ENCODE results near the gene C16orf90. TPM values are rescaled to one million over a fixed set of nuclear protein-coding genes. Genes with fewer than 3 reads are reported as not detected.
"Not testable (repeated sequence)": the region's sequence is repeated elsewhere in the genome, so short reads cannot be mapped to it uniquely, and the experiment has no call there.

The C16orf90 gene
- total RNA-seq, 4 donors from 2014 or later: not detected

GRCh38 chr16:3474136-3474779 is 21.0 kb downstream of the C16orf90 start:
- Histone ChIP-seq H3K9me3 (no peaks in the 10 kb centered on the region), H3K27ac (peak overlapping the region in 2 of 4 donors; percentile 4 to 60), H3K4me3 (no peak overlapping the region), H3K27me3 (no peaks in the 10 kb centered on the region), H3K36me3 (no peaks in the 10 kb centered on the region), H3K4me1 (peaks cover 0 to 42% (median 35%) of the 10 kb centered on the region in 4 donors)
- intact Hi-C loops (cut with DNase I; ENCODE audit: low total_unique reads): no loop called here
- DNase-seq: no peak
- in situ Hi-C loops (cut with MboI; ENCODE audit: low pct_ligation_motif_present in 1 of 4, low pct_unique_long_range_greater_than_20kb in 1 of 4, low sequenced_read_pairs in 3 of 4): no loop called here
- 82 to 93% methylated on average over 3 to 15 of the region's 16 CpGs for WGBS, 2 donors (ENCODE audit: low coverage in 1 of 2)
- no peak for TF ChIP-seq POLR2AphosphoS5 (IDR thresholded peaks at IDR 0.05)
- TF ChIP-seq POLR2A (IDR thresholded peaks at IDR 0.05): no peak
- TF ChIP-seq, protein P1, sequence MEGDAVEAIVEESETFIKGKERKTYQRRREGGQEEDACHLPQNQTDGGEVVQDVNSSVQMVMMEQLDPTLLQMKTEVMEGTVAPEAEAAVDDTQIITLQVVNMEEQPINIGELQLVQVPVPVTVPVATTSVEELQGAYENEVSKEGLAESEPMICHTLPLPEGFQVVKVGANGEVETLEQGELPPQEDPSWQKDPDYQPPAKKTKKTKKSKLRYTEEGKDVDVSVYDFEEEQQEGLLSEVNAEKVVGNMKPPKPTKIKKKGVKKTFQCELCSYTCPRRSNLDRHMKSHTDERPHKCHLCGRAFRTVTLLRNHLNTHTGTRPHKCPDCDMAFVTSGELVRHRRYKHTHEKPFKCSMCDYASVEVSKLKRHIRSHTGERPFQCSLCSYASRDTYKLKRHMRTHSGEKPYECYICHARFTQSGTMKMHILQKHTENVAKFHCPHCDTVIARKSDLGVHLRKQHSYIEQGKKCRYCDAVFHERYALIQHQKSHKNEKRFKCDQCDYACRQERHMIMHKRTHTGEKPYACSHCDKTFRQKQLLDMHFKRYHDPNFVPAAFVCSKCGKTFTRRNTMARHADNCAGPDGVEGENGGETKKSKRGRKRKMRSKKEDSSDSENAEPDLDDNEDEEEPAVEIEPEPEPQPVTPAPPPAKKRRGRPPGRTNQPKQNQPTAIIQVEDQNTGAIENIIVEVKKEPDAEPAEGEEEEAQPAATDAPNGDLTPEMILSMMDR (IDR thresholded peaks at IDR 0.05): no peak
- no peak for TF ChIP-seq EP300 (IDR thresholded peaks at IDR 0.05; ENCODE audit: low read depth)

DNA sequence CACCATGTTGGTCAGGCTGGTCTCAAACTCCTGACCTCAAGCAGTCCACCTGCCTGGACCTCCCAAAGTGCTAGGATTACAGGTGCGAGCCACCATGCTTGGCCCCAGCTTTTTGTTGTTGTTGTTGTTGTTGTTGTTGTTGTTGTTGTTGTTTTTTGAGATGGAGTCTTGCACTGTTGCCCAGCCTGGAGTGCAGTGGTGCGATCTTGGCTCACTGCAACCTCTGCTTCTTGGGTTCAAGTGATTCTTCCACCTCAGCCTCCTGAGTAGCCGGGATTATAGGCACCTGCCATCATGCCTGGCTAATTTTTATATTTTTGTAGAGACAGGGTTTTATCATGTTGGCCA is 21.7 kb downstream of the C16orf90 start:
- DNase-seq; H3K9me3 ChIP-seq; H3K27ac ChIP-seq; intact Hi-C loops (cut with DNase I; ENCODE audit: low total_unique reads); in situ Hi-C loops (cut with MboI; ENCODE audit: low pct_ligation_motif_present in 1 of 4, low pct_unique_long_range_greater_than_20kb in 1 of 4, low sequenced_read_pairs in 3 of 4); H3K4me3 ChIP-seq; H3K27me3 ChIP-seq; H3K36me3 ChIP-seq: not testable (repeated sequence)
- WGBS, 2 donors (ENCODE audit: low coverage in 1 of 2): 82% methylated on average over 3 of the region's 3 CpGs; no CpG with 5 or more reads in 1 of the 2 donors
- peaks cover 0 to 38% (median 33%) of the 10 kb centered on the region in 4 donors for H3K4me1 ChIP-seq

DNA sequence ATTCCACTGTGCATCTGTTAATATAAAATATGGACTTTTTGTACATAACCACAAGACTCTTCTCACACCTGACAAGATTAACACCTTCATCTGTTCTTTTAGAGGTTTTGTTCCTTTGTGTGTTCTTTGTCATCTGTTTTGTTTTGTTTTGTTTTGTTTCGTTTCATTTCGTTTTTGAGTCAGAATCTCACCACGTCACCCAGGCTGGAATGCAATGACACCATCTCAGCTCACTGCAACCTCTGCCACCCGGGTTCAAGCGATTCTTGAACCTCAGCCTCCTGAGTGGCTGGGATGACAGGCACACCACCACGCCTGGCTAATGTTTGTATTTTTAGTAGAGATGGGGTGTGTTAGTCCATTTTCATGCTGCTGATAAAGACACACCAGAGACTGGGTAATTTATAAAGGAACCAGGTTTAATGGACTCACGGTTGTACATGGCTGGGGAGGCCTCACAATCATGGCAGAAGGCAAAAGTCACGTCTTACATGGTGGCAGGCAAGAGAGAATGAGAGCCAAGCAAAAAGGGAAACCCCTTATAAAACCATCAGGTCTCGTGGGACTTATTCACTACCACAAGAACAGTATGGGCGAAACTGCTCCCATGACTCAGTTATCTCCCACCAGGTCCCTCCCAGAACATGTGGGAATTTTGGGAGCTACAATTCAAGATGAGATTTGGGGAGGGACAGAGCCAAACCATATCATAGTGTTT is 22.3 kb downstream of the C16orf90 start:
- intact Hi-C loops (cut with DNase I; ENCODE audit: low total_unique reads) (no loop called here), in situ Hi-C loops (cut with MboI; ENCODE audit: low pct_ligation_motif_present in 1 of 4, low pct_unique_long_range_greater_than_20kb in 1 of 4, low sequenced_read_pairs in 3 of 4) (no loop called here)
- no peak for DNase-seq
- Histone ChIP-seq H3K9me3 (no peaks in the 10 kb centered on the region), H3K27me3 (no peaks in the 10 kb centered on the region), H3K4me3 (no peak overlapping the region), H3K36me3 (no peaks in the 10 kb centered on the region), H3K4me1 (peaks cover 0 to 33% (median 28%) of the 10 kb centered on the region in 4 donors), H3K27ac (no peak overlapping the region)
- TF ChIP-seq EP300 (IDR thresholded peaks at IDR 0.05; ENCODE audit: low read depth) (no peak), POLR2AphosphoS5 (IDR thresholded peaks at IDR 0.05) (no peak), POLR2A (IDR thresholded peaks at IDR 0.05) (no peak)
- TF ChIP-seq, protein P1 (IDR thresholded peaks at IDR 0.05): no peak
- 68 to 75% methylated on average over 5 to 10 of the region's 10 CpGs for WGBS, 2 donors (ENCODE audit: low coverage in 1 of 2)

DNA sequence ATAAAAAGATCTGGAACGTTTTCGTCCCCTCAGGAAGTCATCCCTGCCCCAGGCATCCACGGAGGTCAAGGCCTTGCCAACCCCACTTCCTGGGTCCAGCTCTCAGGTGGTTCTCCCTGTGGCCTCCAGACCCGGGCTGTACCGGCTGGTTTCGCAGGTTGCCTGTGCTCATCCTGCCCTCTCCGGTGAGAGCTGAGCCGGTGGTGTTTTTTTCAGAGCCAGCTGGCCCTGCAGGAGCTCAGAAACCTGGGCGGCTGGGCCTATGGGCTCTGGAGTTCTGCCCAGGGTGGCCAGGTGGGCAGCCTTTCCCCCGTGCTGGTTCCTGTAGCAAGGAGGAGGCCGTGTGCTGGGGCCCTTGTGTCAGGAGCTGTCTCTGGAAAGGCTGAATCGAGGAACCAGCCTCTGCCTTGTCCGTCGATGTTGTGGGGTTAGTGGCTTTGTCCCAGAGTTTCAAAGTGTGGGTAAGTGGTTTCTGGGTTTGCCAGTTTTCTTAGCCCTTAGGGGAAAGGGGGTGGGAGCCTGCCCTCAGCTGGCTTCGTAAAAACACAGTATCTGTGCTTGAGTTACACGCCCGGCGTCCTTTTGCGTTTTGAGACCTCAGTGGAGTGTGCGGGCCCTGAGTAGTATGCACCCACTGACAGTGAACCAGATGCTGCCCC is 23.6 kb downstream of the C16orf90 start:
- peaks cover 0 to 42% (median 25%) of the 10 kb centered on the region in 4 donors for H3K4me1 ChIP-seq
- 89% methylated on average over 20 of the region's 20 CpGs; no CpG with 5 or more reads in 1 of the 2 donors for WGBS, 2 donors (ENCODE audit: low coverage in 1 of 2)
- H3K27me3 ChIP-seq: no peaks in the 10 kb centered on the region
- in situ Hi-C loops (cut with MboI; ENCODE audit: low pct_ligation_motif_present in 1 of 4, low pct_unique_long_range_greater_than_20kb in 1 of 4, low sequenced_read_pairs in 3 of 4) (no loop called here), intact Hi-C loops (cut with DNase I; ENCODE audit: low total_unique reads) (no loop called here)
- DNase-seq: no peak
- no peaks in the 10 kb centered on the region for H3K36me3 ChIP-seq
- no peak for TF ChIP-seq POLR2A (IDR thresholded peaks at IDR 0.05)
- no peak overlapping the region for H3K27ac ChIP-seq
- no peak overlapping the region for H3K4me3 ChIP-seq
- no peaks in the 10 kb centered on the region for H3K9me3 ChIP-seq

GRCh38 chr16:3470723-3471122 is 24.6 kb downstream of the C16orf90 start:
- 90 to 100% methylated on average over 2 to 9 of the region's 9 CpGs for WGBS, 2 donors (ENCODE audit: low coverage in 1 of 2)
- peaks cover 0 to 42% (median 20%) of the 10 kb centered on the region in 4 donors for H3K4me1 ChIP-seq
- TF ChIP-seq, protein P1 (IDR thresholded peaks at IDR 0.05): no peak
- TF ChIP-seq POLR2AphosphoS5 (IDR thresholded peaks at IDR 0.05): no peak
- no peak for TF ChIP-seq POLR2A (IDR thresholded peaks at IDR 0.05)
- no peak for TF ChIP-seq EP300 (IDR thresholded peaks at IDR 0.05; ENCODE audit: low read depth)

More at GRCh38 chr16:3470723-3471122, 24.6 kb downstream of the C16orf90 start:
- Histone ChIP-seq H3K36me3 (no peaks in the 10 kb centered on the region), H3K27ac (no peak overlapping the region), H3K4me3 (no peak overlapping the region), H3K27me3 (no peaks in the 10 kb centered on the region), H3K9me3 (no peaks in the 10 kb centered on the region)
- in situ Hi-C loops (cut with MboI; ENCODE audit: low pct_ligation_motif_present in 1 of 4, low pct_unique_long_range_greater_than_20kb in 1 of 4, low sequenced_read_pairs in 3 of 4): no loop called here
- intact Hi-C loops (cut with DNase I; ENCODE audit: low total_unique reads): no loop called here
- no peak for DNase-seq
